NCI-H128 (cell line): ENCODE measurements around the gene EXOC6B.
"Not testable (repeated sequence)": the region's sequence is repeated elsewhere in the genome, so short reads cannot be mapped to it uniquely, and the experiment has no call there.

Experiments
- DNase-seq: peaks from one replicate; lab custom pipeline; 2025; ENCODE audit not compliant: unreplicated experiment; lab: John Stamatoyannopoulos, UW

The EXOC6B gene

GRCh38 chr2:72685638-72686213 lies 140.1 kb downstream of the EXOC6B start:
- DNase-seq: no peak

DNA sequence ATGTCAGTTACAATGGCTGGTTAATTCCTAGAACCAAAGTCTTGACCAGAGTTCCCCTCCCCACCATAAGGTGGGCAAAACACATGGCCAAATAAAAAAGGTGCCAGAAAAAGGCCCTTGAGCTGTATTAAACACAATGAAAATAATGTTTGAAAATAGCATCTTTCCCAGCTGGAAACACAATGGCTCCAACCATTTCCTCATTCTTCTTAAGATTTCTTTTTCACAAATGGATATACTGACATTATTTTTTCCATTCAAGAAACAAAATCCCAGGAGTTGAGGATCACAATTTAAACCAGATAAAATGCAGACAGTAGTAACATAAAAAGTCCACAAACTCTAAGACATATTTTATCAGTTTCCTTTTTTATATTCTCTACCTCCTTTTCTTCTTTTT lies 143.8 kb downstream of the EXOC6B start:
- DNase-seq: no peak

- no peak for DNase-seq
Observed at GRCh38 chr2:72681016-72681995, 144.5 kb downstream of the EXOC6B start.

DNA sequence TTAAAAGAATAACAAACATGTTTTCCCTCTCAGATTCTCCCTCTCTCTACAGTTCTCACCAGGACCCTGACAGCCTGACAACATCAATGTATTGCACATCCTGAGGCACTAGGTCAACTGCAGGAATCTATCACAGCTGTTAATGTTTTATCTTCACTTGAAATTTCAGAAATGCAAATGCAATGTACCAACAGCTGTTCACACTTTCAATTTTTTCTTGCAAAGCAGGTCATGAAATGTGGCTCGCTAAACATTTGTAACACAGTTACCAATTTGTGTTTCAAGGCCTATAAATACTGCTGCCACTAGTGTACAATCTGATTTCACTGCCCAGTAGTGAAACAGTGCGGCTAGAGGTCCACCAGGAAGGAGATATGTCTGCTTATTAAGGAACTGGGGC lies 147.8 kb downstream of the EXOC6B start:
- DNase-seq: no peak

DNA sequence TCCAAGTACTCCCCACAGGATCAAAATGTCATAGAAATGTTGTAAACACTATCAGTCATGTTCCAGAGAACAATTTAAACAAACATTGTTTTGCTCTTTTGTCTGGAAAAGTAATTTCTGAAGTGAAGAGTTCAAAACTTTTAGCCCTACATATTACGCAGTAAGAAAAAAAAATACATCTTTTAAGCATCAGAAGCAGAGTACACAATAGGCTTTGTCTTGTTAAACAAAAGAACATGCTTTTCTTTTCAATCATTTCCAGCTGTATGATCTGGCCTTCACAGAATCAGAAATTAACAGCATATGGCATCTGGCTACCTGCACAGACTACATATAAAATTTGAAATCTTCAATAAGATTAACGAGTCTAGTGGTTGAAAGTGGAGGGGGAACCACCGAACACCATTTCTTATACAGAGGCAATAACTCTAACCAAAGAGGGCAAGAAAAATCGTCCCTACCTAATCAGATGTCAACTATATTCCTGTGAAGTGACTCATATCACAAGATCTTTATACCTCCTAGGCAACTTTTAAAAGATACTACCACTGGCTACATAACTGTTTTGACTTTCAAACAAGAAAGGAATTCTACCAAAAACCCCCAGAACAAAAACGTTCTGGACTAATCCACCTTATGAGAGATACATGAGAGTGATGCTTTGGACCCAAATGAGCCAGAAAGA lies 149.3 kb downstream of the EXOC6B start:
- DNase-seq: no peak

DNA sequence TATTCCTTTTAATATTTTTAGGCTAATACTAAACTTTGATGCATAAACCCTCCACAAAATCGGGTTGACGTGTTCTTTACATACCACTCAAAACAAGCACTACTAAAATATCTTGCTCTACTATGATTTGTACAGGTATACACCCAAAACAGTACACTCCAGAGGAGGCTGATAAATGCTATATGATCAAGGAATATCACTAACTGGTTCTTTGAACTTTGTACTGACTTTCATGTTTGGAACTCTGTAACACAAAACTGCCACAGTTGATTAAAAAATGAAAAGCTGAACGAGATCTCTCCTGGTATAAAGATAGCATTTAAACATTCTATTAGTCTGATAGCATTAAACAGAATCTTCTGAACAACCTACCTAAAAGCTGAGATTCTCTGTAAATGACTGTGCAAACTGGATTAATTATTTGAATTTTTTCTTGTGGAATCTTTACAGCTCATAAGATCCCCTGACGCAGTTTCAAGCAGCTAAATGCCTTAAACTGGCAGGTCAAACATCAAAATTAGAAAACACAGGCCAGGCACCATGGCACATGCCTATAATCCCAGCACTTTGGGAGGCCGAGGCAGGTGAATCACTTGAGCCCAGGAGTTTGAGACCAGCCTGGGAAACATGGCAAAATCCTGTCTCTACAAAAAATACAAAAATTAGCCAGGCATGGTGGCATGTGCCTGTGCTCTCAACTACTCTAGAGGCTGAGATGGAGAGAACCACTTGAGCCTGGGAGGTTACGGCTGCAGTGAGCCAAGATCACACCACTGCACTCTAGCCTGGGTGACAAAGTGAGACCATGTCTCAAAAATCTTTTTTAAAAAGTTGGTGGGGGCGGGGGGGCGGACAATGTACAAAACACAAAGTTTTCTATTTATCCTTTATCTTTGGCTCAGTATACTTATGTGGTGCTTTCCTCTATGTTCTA lies 150.6 kb downstream of the EXOC6B start:
- no peak for DNase-seq

DNA sequence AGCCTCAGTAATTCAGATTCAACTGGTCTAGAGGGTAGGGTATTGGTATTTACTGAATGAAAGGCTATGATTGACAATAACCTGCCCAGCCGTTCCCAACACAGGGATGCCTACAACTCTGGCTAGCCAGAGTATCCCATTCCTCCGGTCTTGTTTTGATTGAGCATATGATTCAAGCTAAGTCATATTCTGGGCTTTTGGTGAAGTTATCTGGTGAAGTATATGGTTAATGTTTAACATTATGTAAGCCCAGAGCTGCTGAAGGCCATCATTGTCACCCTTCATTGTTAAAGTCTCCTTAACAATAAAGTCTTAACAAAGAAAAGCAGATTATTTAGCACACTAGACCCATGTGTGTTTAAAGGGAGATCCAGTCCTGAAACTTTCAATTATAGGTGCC lies 152.6 kb downstream of the EXOC6B start:
- no peak for DNase-seq

GRCh38 chr2:72669121-72669520 lies 156.7 kb downstream of the EXOC6B start:
- no peak for DNase-seq

DNA sequence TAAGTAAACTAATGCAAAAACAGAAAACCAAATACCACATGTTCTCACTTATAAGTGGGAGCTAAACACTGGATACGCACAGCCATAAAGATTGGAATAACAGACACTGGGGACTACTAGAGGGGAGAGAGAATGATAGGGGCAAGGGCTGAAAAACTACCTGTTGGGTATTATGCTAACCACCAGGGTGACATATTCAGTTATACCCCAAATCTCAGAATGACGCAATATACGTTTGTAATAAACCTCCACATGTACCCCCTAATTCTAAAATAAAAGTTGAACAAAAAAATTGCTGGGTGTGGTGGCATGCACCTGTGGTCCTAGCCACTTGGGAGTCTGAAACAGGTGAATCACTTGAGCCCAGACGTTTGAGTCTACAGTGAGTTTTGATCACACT lies 157.2 kb downstream of the EXOC6B start:
- DNase-seq: no peak

GRCh38 chr2:72665448-72665847 lies 160.4 kb downstream of the EXOC6B start:
- no peak for DNase-seq

DNA sequence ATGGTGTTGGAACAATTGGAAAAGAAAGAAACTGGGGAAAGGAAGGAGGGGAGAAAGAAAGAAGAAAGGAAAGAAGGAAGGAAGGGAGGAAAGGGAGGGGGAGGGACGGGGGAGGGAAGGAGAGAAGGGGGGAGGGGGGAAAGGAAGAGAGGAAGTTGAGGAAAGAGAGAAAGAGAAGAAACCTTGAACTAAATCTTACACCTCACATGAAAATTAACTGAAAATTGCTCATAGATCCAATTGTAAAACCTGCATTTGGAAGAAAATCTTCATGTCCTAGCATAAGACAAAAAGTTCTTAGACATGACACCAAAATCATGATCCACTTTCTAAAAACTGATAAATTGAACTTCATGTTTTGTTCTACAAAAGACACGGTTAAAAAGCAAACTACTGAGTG lies 163.8 kb downstream of the EXOC6B start:
- no peak for DNase-seq

DNA sequence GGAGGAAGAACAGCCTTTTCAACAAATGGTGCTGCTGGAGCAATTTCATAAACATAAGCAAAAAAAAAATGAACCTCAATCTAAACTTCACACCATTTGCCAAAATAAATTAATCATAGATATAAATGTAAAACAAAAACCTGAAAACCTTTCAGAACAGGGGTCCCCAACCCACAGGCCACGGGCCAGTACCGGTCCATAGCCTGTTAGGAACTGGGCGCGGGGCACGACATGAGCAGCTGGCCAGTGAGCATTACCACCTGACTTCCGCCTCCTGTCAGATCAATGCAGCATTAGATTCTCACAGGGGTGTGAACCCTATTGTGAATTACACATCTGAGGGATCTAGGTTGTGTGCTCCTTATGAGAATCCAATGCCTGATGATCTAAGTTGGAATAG lies 176.0 kb downstream of the EXOC6B start:
- no peak for DNase-seq

- not testable (repeated sequence) for DNase-seq
Observed at GRCh38 chr2:72641221-72641620, 184.6 kb downstream of the EXOC6B start.

- no peak for DNase-seq
Observed at GRCh38 chr2:72638600-72639211, 187.1 kb downstream of the EXOC6B start.

DNA sequence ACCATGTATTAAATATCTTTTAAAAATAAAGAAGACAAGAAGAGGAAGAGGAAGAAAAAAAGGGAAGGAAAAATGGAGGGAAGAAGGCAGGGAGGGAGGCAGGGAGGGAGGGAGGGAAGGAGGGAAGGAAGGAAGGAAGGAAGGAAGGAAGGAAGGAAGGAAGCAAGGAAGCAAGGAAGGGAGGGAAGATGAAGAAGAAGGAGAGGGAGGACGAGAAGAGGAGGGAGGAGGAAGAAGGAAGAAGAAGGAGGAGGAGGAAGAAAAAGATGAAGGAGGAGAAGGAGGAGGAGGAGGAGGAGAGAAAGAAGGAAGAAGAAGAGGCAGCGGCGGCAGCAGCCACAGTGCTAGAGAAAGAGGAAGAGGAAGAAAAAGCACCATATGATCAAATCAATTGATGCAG lies 189.6 kb downstream of the EXOC6B start:
- no peak for DNase-seq

DNA sequence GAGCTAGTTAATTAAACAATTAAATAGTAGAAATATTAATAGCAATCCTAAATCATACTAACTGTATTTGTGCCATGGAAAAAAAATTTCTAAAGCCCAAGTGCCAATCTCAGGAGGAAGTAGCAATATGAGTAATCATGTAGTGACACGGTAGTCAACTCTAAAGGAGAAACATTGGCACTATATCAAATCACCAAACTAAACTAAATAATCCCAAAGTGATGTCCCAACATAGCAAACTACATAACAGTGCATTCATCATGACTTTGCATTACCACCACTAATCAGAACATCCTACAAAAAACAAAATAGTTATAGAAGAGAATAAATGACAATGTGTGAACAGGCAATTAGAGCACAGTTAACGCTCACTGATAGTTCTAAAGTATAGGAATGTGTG lies 195.1 kb downstream of the EXOC6B start:
- no peak for DNase-seq

DNA sequence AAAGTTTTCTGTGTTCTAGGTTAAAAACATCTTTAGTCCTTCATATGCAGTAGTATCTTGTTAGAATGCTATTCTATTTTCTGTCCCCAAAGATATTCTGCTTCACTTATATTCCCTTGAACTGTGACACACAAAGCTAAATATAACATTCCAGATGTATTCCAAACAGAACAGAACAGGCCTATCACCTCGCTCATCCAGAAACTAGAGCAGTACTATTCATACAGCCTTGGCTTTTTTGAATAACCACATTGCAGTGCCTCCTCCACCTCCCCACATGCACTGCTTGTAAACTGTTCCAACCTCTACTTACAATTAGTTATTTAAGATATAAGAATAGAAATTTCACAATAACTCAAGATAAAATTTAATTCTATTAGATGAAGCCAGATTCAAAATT lies 196.8 kb downstream of the EXOC6B start:
- DNase-seq: no peak

DNA sequence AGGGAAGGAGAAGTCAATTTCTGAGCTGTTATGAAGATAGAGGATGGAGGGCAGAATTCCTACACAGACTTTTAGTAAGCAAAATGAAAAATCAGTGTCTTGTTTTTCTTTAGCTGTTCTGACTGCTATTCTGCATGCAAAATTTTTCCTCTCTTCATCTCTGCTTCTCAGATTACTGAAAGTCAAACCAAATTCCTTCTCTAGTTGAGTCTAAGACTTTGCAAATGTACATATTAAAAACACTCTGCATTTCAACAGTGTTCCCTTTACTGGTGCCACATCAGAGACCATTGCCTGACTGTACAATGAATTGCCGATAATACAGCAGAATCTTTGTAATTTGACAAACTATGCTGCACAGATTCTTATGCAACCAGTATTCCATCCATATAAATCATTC lies 198.8 kb downstream of the EXOC6B start:
- no peak for DNase-seq

GRCh38 chr2:72625366-72625765 lies 200.5 kb downstream of the EXOC6B start:
- no peak for DNase-seq

- no peak for DNase-seq
Observed at GRCh38 chr2:72623481-72623880, 202.4 kb downstream of the EXOC6B start.
